IMR-90 (cell line): ENCODE measurements around the gene ATP5F1C. TPM values are rescaled to one million over a fixed set of nuclear protein-coding genes. Genes with fewer than 3 reads are reported as not detected.
A peak's percentile ranks its signal among the peaks of the same experiment; 100 is the strongest.

Experiments
- ATAC-seq: fragments of 200-7000 bp; cut with Tn5 transposase; 2 replicates; pipeline ENCODE4 v1.9.1; 2020; ENCODE audit warnings: low read depth, mild to moderate bottlenecking, moderate library complexity
- BruUV-seq: library from RNA; stranded (reverse); fragments of 400-500 nt; replicated peaks from 2 replicates; lab custom pipeline; 2021; lab: Mats Ljungman, UMichigan
- CTCF ChIA-PET: fragments of 300-600 bp; formaldehyde crosslinking; extraction: SDS; loops from one replicate; lab custom pipeline; 2021; ENCODE audit warnings: antibody characterized with exemption; lab: Yijun Ruan, JAX
- POLR2A ChIA-PET: fragments of 300-600 bp; sonication (Branson Sonifier 250); formaldehyde crosslinking; loops from one replicate; lab custom pipeline; 2022; ENCODE audit warnings: antibody characterized with exemption; ENCODE audit not compliant: unreplicated experiment; lab: Charles Lee
- DNase-seq: peaks from one replicate; pipeline ENCODE4 v3.0.0; 2013
- H2AFZ ChIP-seq: replicated peaks from 2 replicates; pipeline ENCODE3; 2013; ENCODE audit warnings: low read length, mild to moderate bottlenecking; ENCODE audit not compliant: poor library complexity
- H2AK5ac ChIP-seq: 2 replicates; pipeline ENCODE4 v1.6.1; 2013; ENCODE audit warnings: low read depth, low read length, inconsistent platforms
- H2AK9ac ChIP-seq: replicated peaks from 2 replicates; pipeline ENCODE3; 2013; ENCODE audit warnings: mild to moderate bottlenecking, low read depth, low read length, moderate library complexity; ENCODE audit not compliant: poor library complexity
- H2BK120ac ChIP-seq: 2 replicates; pipeline ENCODE4 v1.6.1; 2013; ENCODE audit warnings: low read depth, low read length, inconsistent platforms
- H2BK15ac ChIP-seq: 3 replicates; pipeline ENCODE4 v1.6.1; 2013; ENCODE audit warnings: low read depth, low read length, inconsistent platforms
- H2BK20ac ChIP-seq: 2 replicates; pipeline ENCODE4 v1.6.1; 2013; ENCODE audit warnings: low read depth, mild to moderate bottlenecking, inconsistent platforms, low read length, moderate library complexity
- H2BK5ac ChIP-seq: 2 replicates; pipeline ENCODE4 v1.6.1; 2013; ENCODE audit warnings: mild to moderate bottlenecking, low read depth, low read length, inconsistent platforms; ENCODE audit not compliant: poor library complexity, severe bottlenecking
- H3K14ac ChIP-seq: replicated peaks from 2 replicates; pipeline ENCODE4 v1.6.1; 2013; ENCODE audit warnings: low read depth, low read length, inconsistent platforms
- H3K18ac ChIP-seq: 2 replicates; pipeline ENCODE4 v1.6.1; 2013; ENCODE audit warnings: low read depth, low read length, control low read depth
- H3K23ac ChIP-seq: 2 replicates; pipeline ENCODE4 v1.6.1; 2013; ENCODE audit warnings: low read depth, low read length, inconsistent platforms
- H3K27ac ChIP-seq: 2 replicates; pipeline ENCODE4 v1.5.1; 2013; ENCODE audit warnings: mild to moderate bottlenecking, control low read depth, low read length; ENCODE audit not compliant: insufficient read depth
- H3K27me3 ChIP-seq: 2 replicates; pipeline ENCODE4 v1.6.1; 2013; ENCODE audit warnings: low read length; ENCODE audit not compliant: control insufficient read depth, insufficient read depth
- H3K36me3 ChIP-seq: 2 replicates; pipeline ENCODE4 v1.6.1; 2013; ENCODE audit warnings: low read length, mixed read lengths; ENCODE audit not compliant: control insufficient read depth, insufficient read depth
- H3K4ac ChIP-seq: 2 replicates; pipeline ENCODE4 v1.6.1; 2013; ENCODE audit warnings: low read depth, low read length, inconsistent platforms
- H3K4me1 ChIP-seq: 2 replicates; pipeline ENCODE4 v1.6.1; 2013; ENCODE audit warnings: low read length, mixed read lengths; ENCODE audit not compliant: control insufficient read depth, insufficient read depth
- H3K4me2 ChIP-seq: 2 replicates; pipeline ENCODE4 v1.6.1; 2013; ENCODE audit warnings: low read depth, mild to moderate bottlenecking, control low read depth, low read length, moderate library complexity
- H3K4me3 ChIP-seq: 2 replicates; pipeline ENCODE4 v1.5.1; 2013; ENCODE audit warnings: low read depth, mild to moderate bottlenecking, control low read depth, low read length, moderate library complexity; ENCODE audit not compliant: insufficient read depth
- H3K56ac ChIP-seq: 2 replicates; pipeline ENCODE4 v1.6.1; 2013; ENCODE audit warnings: low read length, inconsistent platforms; ENCODE audit not compliant: insufficient read depth; ENCODE audit errors: extremely low read depth
- H3K79me1 ChIP-seq, 2 experiments: 2 replicates each; pipeline ENCODE4 v1.6.1; 2013; ENCODE audit warnings: low read length in 2 of 2, inconsistent platforms in 1 of 2, low read depth in 1 of 2
- H3K9ac ChIP-seq: 2 replicates; pipeline ENCODE4 v1.6.1; 2013; ENCODE audit warnings: low read depth, low read length, control low read depth
- H3K9me1 ChIP-seq: 2 replicates; pipeline ENCODE4 v1.6.1; 2013; ENCODE audit warnings: low read length, inconsistent platforms; ENCODE audit not compliant: insufficient read depth
- H3K9me3 ChIP-seq: 2 replicates; pipeline ENCODE4 v1.6.1; 2013; ENCODE audit warnings: low read length; ENCODE audit not compliant: control insufficient read depth, insufficient read depth
- H4K20me1 ChIP-seq: 2 replicates; pipeline ENCODE4 v1.6.1; 2013; ENCODE audit warnings: low read length, inconsistent platforms; ENCODE audit not compliant: insufficient read depth
- H4K5ac ChIP-seq: 2 replicates; pipeline ENCODE4 v1.6.1; 2013; ENCODE audit warnings: mild to moderate bottlenecking, low read depth, low read length, control low read depth
- H4K8ac ChIP-seq, 2 experiments: 2 replicates each; pipeline ENCODE4 v1.6.1; 2013; ENCODE audit warnings: low read depth in 2 of 2, low read length in 2 of 2, control low read depth in 1 of 2, inconsistent platforms in 1 of 2
- H4K91ac ChIP-seq: 2 replicates; pipeline ENCODE4 v1.6.1; 2013; ENCODE audit warnings: low read depth, low read length, inconsistent platforms; ENCODE audit not compliant: insufficient read depth
- CEBPB ChIP-seq: IDR thresholded peaks from 2 replicates; pipeline ENCODE4 v1.6.1; 2012; ENCODE audit warnings: low read depth, low read length, improper control_type of control experiment
- FOS ChIP-seq: fragments of 150-350 bp; IDR thresholded peaks from 2 replicates; pipeline ENCODE4 v1.6.1; 2016; ENCODE audit warnings: low read depth, low read length
- MXI1 ChIP-seq: IDR thresholded peaks from 2 replicates; pipeline ENCODE4 v1.6.1; 2012; ENCODE audit warnings: low read depth, mild to moderate bottlenecking, low read length, moderate library complexity, borderline replicate concordance
- NFE2L2 ChIP-seq: fragments of 150-350 bp; IDR thresholded peaks from 2 replicates; pipeline ENCODE4 v1.6.1; 2016; ENCODE audit warnings: low read depth, mild to moderate bottlenecking, low read length
- RAD21 ChIP-seq: IDR thresholded peaks from 2 replicates; pipeline ENCODE4 v1.6.1; 2012; ENCODE audit warnings: low read length, improper control_type of control experiment
- RCOR1 ChIP-seq: IDR thresholded peaks from 2 replicates; pipeline ENCODE4 v1.6.1; 2012; ENCODE audit warnings: mild to moderate bottlenecking, low read length, improper control_type of control experiment; ENCODE audit not compliant: insufficient replicate concordance
- WGBS, 2 experiments: methylation state at CpG; one replicate each; pipeline versions ENCODE4 v1.1.5 to v1.1.7; 2013; ENCODE audit warnings: missing lambda C conversion rate in 2 of 2; ENCODE audit not compliant: insufficient read length in 1 of 2; ENCODE audit errors: extremely low coverage in 2 of 2; 5-methylcytosine and 5-hydroxymethylcytosine counted together
- dilution Hi-C: fragments of 300-500 bp; cut with HindIII; formaldehyde crosslinking; loops from one replicate; pipeline ENCODE4 v1.14.3; 2018; ENCODE audit warnings: low sequenced_read_pairs; ENCODE audit not compliant: unreplicated experiment
- in situ Hi-C: fragments of 300-500 bp; cut with MboI; formaldehyde crosslinking; loops from 3 replicates; pipeline ENCODE4 v1.14.3; 2019; ENCODE audit warnings: low sequenced_read_pairs, inconsistent platforms, mixed read lengths
- intact Hi-C: fragments of 100-400 bp; cut with micrococcal nuclease; formaldehyde crosslinking; loops from 2 replicates; pipeline ENCODE4 v1.10.0; 2022
- polyA plus RNA-seq, 3 experiments: library from polyadenylated mRNA; depleted of rRNA; stranded (reverse); fragments of >200 nt; gene quantifications; 2 replicates each; pipeline ENCODE4 v1.2.3, GENCODE V29; 2012; ENCODE audit warnings: low replicate concordance in 1 of 3
- total RNA-seq: library from RNA; depleted of rRNA; stranded (reverse); fragments of >200 nt; gene quantifications from 2 replicates; pipeline ENCODE4 v1.2.3, GENCODE V29; 2012

Gene ATP5F1C
- total and polyA plus RNA-seq, 2 of the 4 experiments (the other 2 are of a cell fraction) = 357 to 367 TPM

GRCh38 chr10:7817576-7817975 is 29.6 kb downstream of the ATP5F1C start:
- Histone ChIP-seq H2AFZ (no peak overlapping the region), H2AK5ac (no peak overlapping the region), H2BK20ac (no peak overlapping the region), H2BK5ac (no peak overlapping the region), H3K27ac (no peak overlapping the region), H3K9ac (no peak overlapping the region), H3K79me1 (peaks cover 5 to 23% of the 10 kb centered on the region in 2 experiments), H3K36me3 (no peaks in the 10 kb centered on the region; the same call in 1 of the 2 replicates), H2BK120ac (no peak overlapping the region), H3K18ac (no peak overlapping the region), H4K91ac (no peak overlapping the region), H3K9me3 (no peaks in the 10 kb centered on the region), H3K27me3 (peaks cover 15% of the 10 kb centered on the region; the same call in 1 of the 2 replicates), H3K9me1 (no peaks in the 10 kb centered on the region), H3K23ac (no peak overlapping the region), H3K4me1 (no peaks in the 10 kb centered on the region), H4K20me1 (peaks cover 3% of the 10 kb centered on the region; the same call in 1 of the 2 replicates), H3K4me2 (peak overlapping the region; percentile 95), H3K4ac (no peak overlapping the region), H3K56ac (no peak overlapping the region), H3K14ac (no peak overlapping the region), H4K5ac (no peak overlapping the region), H3K4me3 (peak overlapping the region; percentile 93), H2AK9ac (no peak overlapping the region), H2BK15ac (no peak overlapping the region), H4K8ac (peak overlapping the region in 1 of 2 experiments; percentile 30; a peak in 1 of 4 replicates)
- ATAC-seq = no peak
- intact Hi-C loops (no loop called here), in situ Hi-C loops (no loop called here), dilution Hi-C loops (no loop called here)
- DNase-seq = no peak
- no TSS peak for BruUV-seq
- no peak for TF ChIP-seq NFE2L2
- no peak for TF ChIP-seq FOS
- no peak for TF ChIP-seq MXI1
- TF ChIP-seq RAD21 = no peak
- no peak for TF ChIP-seq RCOR1
- no peak for TF ChIP-seq CEBPB
- POLR2A ChIA-PET = no interaction called here
- CTCF ChIA-PET = interaction anchor here (0.6 to 1.0 kb wide), 2 partner anchors 9 to 1425 kb away, joined by 3 read pairs; no protein-coding TSS in a partner anchor
- no CpG with 5 or more reads among the region's 12 CpGs for WGBS, 2 experiments
